ENCODE results near the gene UBIAD1.
"Not testable (repeated sequence)": the region's sequence is repeated elsewhere in the genome, so short reads cannot be mapped to it uniquely, and the experiment has no call there.

Gene UBIAD1

GRCh38 chr1:11280719-11281376, 7.8 kb downstream of the UBIAD1 start:
- peak; percentile 35 for DNase-seq

DNA sequence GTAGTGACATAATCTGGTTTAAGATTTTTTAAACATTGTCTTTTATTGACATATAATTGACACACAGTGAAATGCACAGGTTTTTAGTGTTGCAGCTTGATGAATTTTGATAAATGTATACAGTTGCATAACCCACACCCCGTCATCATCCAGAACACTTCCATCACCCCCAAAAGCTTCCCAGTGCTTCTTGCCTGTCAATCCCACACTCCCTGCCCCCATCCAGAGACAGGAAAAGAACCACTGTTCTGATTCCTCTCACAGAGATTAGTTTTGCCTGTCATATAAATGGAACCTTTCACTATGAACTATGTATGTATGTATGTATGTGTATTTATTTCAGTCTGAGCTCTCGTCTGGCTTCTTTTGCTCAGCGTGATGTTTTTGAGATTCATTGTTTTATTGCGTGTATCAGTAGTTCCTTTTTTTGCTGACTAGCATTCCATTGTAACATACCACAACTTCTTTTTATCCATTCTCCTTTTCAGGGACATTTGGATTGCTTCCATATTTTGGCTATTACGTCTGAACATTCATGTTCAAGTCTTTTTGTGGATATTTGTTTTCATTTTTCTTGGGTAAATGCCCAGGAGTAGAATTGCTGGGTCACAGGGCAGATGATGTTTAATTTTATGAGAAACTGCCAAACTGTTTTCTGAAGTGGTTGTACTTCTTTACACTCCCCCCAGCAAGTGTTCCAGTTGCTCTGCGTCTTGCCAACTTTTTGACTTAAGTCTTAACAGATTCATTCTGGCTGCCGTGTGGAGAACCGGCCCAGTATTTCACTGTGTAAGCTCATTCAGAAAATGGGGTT, 8.7 kb downstream of the UBIAD1 start:
- DNase-seq = no peak

DNA sequence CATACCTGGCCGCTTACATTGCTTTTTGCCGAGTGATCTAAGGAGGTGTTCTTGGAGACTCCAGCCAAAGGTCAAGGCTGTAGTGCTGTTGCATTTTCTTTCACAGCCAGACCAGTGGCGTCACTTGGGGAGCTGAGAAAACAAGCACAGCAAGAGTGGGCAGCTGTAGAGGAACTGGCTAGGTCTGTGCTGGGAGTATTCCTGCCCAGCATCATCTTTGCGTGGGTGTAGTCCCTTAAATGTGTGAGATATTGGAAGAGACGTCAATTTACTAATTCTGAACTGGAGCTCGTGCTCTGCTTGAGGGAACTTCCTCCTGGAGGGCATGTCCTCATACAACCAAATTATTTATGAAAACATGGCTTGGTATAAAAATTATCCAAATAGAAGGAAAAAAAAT, 10.2 kb downstream of the UBIAD1 start:
- DNase-seq = no peak

- no peak for DNase-seq
Measured at GRCh38 chr1:11284784-11285183, 11.8 kb downstream of the UBIAD1 start.

GRCh38 chr1:11285883-11286734, 13.1 kb downstream of the UBIAD1 start:
- no peak for DNase-seq

- no peak for DNase-seq
Measured at GRCh38 chr1:11286735-11287410, 13.9 kb downstream of the UBIAD1 start.

DNA sequence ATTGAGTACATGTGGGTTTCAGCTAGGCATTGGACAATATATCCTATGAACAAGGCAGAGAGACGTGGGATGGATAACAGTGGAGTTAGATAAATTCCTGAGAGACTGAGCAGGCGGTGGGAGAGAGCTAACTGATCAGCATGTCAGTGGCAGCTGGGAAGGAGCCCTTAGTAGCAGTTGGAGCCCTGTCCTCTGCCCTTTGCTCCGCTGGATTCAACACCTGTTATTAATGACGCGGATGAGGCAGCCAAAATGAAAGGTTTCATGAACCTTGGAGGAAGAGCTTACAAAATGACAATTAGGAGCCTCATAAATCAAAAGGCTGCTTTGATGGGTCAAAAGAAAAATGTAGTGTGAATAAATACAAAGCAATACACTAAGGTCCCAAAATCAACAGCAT, 16.1 kb downstream of the UBIAD1 start:
- no peak for DNase-seq

- no peak for DNase-seq
Measured at GRCh38 chr1:11291049-11291448, 18.1 kb downstream of the UBIAD1 start.

- no peak for DNase-seq
Measured at GRCh38 chr1:11293856-11294255, 20.9 kb downstream of the UBIAD1 start.

GRCh38 chr1:11294951-11295350, 22.0 kb downstream of the UBIAD1 start:
- no peak for DNase-seq

DNA sequence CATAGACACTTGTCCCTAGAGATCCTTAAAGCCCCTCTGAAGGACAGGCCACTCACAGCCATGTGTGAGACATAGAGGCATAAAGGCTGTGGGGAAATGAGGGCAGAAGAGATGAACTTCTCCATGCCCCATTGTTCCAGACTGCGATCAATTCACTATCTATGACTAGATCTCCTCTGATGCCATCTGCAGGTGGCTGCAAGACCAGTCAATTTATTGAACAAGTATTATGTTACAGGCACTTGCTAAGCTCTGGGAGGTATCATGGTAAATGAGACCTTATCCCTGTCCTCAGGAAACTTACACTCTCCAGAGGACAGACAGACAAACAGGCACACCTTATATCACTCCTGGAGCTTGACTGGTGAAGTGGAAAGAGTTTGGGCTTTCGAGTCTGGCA, 22.9 kb downstream of the UBIAD1 start:
- peak; percentile 34 for DNase-seq

DNA sequence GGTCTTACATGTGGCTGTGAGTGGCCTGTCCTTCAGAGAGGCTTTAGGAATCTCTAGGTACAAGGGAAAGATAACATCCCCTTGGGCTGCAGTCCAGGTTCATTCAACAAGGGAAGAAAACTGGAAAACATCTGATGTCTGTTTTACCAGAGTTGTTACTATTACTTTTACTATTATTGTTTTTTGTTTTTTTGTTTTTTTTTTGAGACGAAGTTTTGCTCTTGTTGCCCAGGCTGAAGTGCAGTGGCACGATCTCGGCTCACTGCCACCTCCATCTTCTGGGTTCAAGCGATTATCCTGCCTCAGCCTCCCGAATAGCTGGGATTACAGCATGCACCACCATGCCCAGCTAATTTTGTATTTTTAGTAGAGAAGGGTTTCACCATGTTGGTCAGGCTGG, 24.8 kb downstream of the UBIAD1 start:
- not testable (repeated sequence) for DNase-seq

DNA sequence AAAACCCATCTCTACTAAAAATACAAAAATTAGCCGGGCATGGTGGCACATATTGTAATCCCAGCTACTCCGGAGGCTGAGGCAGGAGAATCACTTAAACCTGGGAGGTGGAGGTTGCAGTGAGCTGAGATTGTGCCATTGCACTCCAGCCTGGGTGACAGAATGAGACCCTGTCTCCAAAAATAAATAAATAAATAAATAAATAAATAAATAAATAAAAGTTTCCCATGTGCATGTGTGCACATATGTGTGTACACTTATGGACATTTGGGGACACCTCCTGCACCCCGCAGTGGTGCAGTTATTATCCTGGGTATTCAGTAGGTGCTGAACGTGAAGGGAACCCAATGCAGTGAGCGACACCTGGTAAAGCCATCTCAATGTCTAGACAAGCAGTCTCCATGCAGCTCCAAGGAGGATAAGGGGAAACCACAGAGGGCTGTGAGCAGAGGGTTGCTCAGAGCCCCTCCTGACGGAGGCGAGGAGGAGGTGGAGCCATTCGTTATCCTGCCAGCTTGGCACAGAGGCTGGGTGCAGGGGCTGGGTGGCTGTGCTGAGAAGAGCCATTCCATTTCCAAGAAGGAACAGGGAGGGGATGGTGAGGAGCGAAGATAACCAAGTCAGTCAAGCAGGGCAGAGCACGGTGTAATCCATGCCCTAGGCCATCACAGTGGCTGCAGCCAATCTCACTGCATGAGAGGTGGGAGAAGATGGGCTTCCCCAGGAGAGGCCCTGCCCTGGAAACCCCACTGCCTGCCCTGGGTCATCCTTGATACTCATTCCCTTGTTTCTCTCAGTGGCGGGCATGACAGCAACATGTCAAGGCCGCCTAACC, 25.6 kb downstream of the UBIAD1 start:
- no peak for DNase-seq

GRCh38 chr1:11299225-11299574, 26.2 kb downstream of the UBIAD1 start:
- DNase-seq = no peak

GRCh38 chr1:11301601-11302000, 28.6 kb downstream of the UBIAD1 start:
- DNase-seq = no peak

GRCh38 chr1:11302366-11302765, 29.4 kb downstream of the UBIAD1 start:
- no peak for DNase-seq

- not testable (repeated sequence) for DNase-seq
Measured at GRCh38 chr1:11305516-11305915, 32.5 kb downstream of the UBIAD1 start.

DNA sequence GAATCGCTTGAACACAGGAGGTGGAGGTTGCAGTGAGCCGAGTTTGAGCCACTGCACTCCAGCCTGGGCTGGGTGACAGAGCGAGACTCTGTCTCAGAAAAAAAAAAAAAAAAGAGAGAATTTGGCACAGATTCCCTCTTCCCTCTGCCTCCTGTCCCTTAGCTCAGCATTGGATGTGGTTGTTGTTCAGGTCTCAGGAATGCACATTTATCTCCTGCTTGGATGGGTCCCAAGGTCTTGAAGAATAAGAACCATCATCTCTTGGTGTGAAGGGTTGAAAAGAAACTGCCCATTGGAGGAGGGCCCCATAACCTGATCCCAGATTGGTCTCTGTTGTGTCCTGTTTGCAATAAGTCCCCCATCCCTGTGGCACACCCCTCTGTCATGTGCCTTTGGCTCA, 34.9 kb downstream of the UBIAD1 start:
- DNase-seq = no peak

GRCh38 chr1:11308699-11309224, 35.8 kb downstream of the UBIAD1 start:
- no peak for DNase-seq

DNA sequence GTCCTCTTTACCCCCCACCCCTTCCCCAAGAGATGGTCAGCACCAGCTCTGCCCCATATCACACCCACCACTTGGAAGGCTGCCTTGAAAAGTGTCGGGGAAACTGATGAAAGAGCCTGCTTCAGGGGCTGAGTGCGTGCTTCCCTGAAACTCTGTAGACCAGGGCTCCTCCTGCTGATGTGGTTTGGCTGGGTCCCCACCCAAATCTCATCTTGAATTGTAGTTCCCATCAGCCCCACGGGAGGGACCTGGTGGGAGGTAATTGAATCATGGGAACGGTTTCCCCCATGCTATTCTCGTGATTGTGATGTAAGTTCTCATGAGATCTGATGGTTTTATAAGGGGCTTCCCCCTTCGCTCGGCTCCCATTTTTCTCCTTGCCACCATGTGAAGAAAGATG, 36.4 kb downstream of the UBIAD1 start:
- no peak for DNase-seq

GRCh38 chr1:11311816-11312755, 39.1 kb downstream of the UBIAD1 start:
- no peak for DNase-seq
